Measurements from ENCODE around the gene PPP3R1. TPM values are rescaled to one million over a fixed set of nuclear protein-coding genes. Genes with fewer than 3 reads are reported as not detected.

Gene PPP3R1
- total RNA-seq, 1 experiment from 2014 or later: 25.6 TPM

GRCh38 chr2:68151037-68151436 lies 101.3 kb downstream of the PPP3R1 start:
- no peak for DNase-seq (ENCODE audit: low read depth)

GRCh38 chr2:68141875-68142274 lies 110.5 kb downstream of the PPP3R1 start:
- no peak for DNase-seq (ENCODE audit: low read depth)

GRCh38 chr2:68135448-68136320 lies 116.6 kb downstream of the PPP3R1 start:
- DNase-seq (ENCODE audit: low read depth): no peak

- DNase-seq (ENCODE audit: low read depth): no peak
Observed at GRCh38 chr2:68134554-68134953, 117.8 kb downstream of the PPP3R1 start.

GRCh38 chr2:68134120-68134519 lies 118.2 kb downstream of the PPP3R1 start:
- DNase-seq (ENCODE audit: low read depth): no peak

Other genes with a start within 250 kb of the PPP3R1 start
- 106 and 122 TPM in 2 replicates for gene C1D, start 189.5 kb downstream of the PPP3R1 start, total RNA-seq (2014; rRNA removed; shearing (Covaris generic))
- 19.3 and 25.0 TPM in 2 replicates for gene PNO1, start 94.6 kb downstream of the PPP3R1 start, total RNA-seq (2014; rRNA removed; shearing (Covaris generic))
- 50.5 and 53.9 TPM in 2 replicates for gene CNRIP1, start 67.4 kb upstream of the PPP3R1 start, total RNA-seq (2014; rRNA removed; shearing (Covaris generic))
- not detected in 2 replicates for gene PLEK, start 112.8 kb upstream of the PPP3R1 start, total RNA-seq (2014; rRNA removed; shearing (Covaris generic))
- 0.98 and 1.4 TPM in 2 replicates for gene FBXO48, start 214.8 kb upstream of the PPP3R1 start, total RNA-seq (2014; rRNA removed; shearing (Covaris generic))
- gene APLF, start 215.1 kb upstream of the PPP3R1 start, total RNA-seq (2014; rRNA removed; shearing (Covaris generic)): 4.4 and 5.9 TPM in 2 replicates